Natural killer cell treated with Interleukin-12 subunit alpha and Interleukin-12 subunit beta and Interleukin-15 and Interleukin-18, amount 100 ng/mL, for 72 hours (primary cell): ENCODE data around the gene GAS2. TPM values are rescaled to one million over a fixed set of nuclear protein-coding genes. Genes with fewer than 3 reads are reported as not detected.

ENCODE experiments used
- ATAC-seq, 2 donors: fragments of 150-1000 bp; cut with Tn5 transposase in 1 of 2; sonication (Bioruptor Pico), chemical (Tn5 transposase) in 1 of 2; 2 replicates each; pipeline ENCODE4 v1.10.0; 2021
- DNase-seq: peaks from one replicate; pipeline ENCODE4 v3.0.0; 2022; ENCODE audit warnings: low spot score
- H3K27ac Mint-ChIP-seq, 2 donors: 1 replicate in 1 of 2; 2 replicates in 1 of 2; pipeline ENCODE4 v1.8.0; 2022; ENCODE audit warnings: mixed read lengths in 2 of 2, mild to moderate bottlenecking in 1 of 2, moderate library complexity in 1 of 2
- H3K27me3 Mint-ChIP-seq, 2 donors: 1 replicate in 1 of 2; 2 replicates in 1 of 2; pipeline ENCODE4 v1.8.0; 2022; ENCODE audit warnings: mixed read lengths in 2 of 2
- H3K36me3 Mint-ChIP-seq: one replicate; pipeline ENCODE4 v1.8.0; 2022; ENCODE audit warnings: mixed read lengths
- H3K4me1 Mint-ChIP-seq, 2 donors: 1 replicate in 1 of 2; 2 replicates in 1 of 2; pipeline ENCODE4 v1.8.0; 2022; ENCODE audit warnings: low read depth in 2 of 2, mixed read lengths in 2 of 2, mild to moderate bottlenecking in 1 of 2
- H3K4me3 Mint-ChIP-seq: one replicate; pipeline ENCODE4 v1.8.0; 2022; ENCODE audit warnings: mixed read lengths
- H3K9me3 Mint-ChIP-seq: 2 replicates; pipeline ENCODE4 v1.8.0; 2022; ENCODE audit warnings: mixed read lengths
- total RNA-seq, 2 donors: library from RNA; stranded (reverse); gene quantifications; one replicate each; pipeline ENCODE4 v1.2.3, GENCODE V29; 2022

GAS2 gene
- total RNA-seq, 2 donors from 2014 or later, result 0.76 to 2.4 TPM

DNA sequence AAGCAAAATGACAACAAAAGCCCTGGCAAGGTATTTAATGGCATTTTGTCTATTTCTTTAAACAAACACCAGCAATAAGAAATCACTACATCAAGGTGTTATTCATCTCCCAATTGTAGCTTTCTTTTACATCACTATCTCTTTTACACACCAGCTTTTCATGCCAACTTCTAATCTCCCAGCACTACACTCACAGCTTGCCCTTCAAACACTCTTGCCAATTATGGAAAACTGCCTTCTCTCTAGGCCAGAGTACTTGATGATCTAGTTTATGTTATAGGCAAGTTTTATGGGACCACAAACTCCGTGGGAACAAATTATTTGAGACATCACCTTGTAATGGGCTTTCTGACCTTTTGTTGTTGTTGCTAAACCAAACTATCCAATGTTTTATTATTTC lies 101.9 kb downstream of the GAS2 start:
- ATAC-seq (no peak), DNase-seq (no peak)
- Mint-ChIP-seq H3K9me3 (no peaks in the 10 kb centered on the region), H3K36me3 (no peaks in the 10 kb centered on the region), H3K4me3 (no peak overlapping the region), H3K27ac (no peak overlapping the region), H3K27me3 (peaks cover 0 to 8% of the 10 kb centered on the region in 2 donors), H3K4me1 (no peaks in the 10 kb centered on the region)

GRCh38 chr11:22769081-22769480 lies 102.7 kb downstream of the GAS2 start:
- no peaks in the 10 kb centered on the region for H3K9me3 Mint-ChIP-seq
- peaks cover 0 to 13% of the 10 kb centered on the region in 2 donors for H3K27me3 Mint-ChIP-seq
- ATAC-seq (no peak), DNase-seq (no peak)
- no peak overlapping the region for H3K4me3 Mint-ChIP-seq
- no peaks in the 10 kb centered on the region for H3K36me3 Mint-ChIP-seq
- H3K4me1 Mint-ChIP-seq, result no peaks in the 10 kb centered on the region
- H3K27ac Mint-ChIP-seq, result no peak overlapping the region

GRCh38 chr11:22774716-22775115 lies 108.3 kb downstream of the GAS2 start:
- no peaks in the 10 kb centered on the region for H3K36me3 Mint-ChIP-seq
- no peak overlapping the region for H3K4me3 Mint-ChIP-seq
- H3K27ac Mint-ChIP-seq, result no peak overlapping the region
- H3K4me1 Mint-ChIP-seq, result no peaks in the 10 kb centered on the region
- DNase-seq (no peak), ATAC-seq (no peak)
- peaks cover 12 to 35% of the 10 kb centered on the region in 2 donors for H3K27me3 Mint-ChIP-seq
- no peaks in the 10 kb centered on the region for H3K9me3 Mint-ChIP-seq

DNA sequence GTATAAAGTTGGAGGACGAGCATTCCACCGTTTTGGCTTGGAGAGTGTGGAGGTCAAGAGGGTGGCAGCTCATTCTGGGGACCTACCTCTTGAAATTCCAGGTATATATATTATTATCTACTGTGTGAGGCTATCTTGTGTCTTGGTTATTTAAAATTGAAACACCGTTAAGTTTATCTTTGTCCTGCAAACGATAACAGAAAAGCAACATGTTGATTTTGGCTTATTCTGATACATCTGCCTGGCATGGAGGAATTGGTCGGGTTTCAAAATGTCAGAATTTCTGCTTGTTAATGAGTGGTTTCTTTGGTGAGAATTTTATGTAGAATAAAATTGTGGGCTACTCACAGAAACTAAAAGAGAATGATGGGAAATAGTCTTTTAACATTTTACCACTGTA lies 108.8 kb downstream of the GAS2 start:
- no peak overlapping the region for H3K27ac Mint-ChIP-seq
- ATAC-seq, result no peak
- no peak overlapping the region for H3K4me3 Mint-ChIP-seq
- no peaks in the 10 kb centered on the region for H3K36me3 Mint-ChIP-seq
- no peaks in the 10 kb centered on the region for H3K9me3 Mint-ChIP-seq
- no peaks in the 10 kb centered on the region for H3K4me1 Mint-ChIP-seq
- DNase-seq, result no peak
- peaks cover 12 to 35% of the 10 kb centered on the region in 2 donors for H3K27me3 Mint-ChIP-seq

DNA sequence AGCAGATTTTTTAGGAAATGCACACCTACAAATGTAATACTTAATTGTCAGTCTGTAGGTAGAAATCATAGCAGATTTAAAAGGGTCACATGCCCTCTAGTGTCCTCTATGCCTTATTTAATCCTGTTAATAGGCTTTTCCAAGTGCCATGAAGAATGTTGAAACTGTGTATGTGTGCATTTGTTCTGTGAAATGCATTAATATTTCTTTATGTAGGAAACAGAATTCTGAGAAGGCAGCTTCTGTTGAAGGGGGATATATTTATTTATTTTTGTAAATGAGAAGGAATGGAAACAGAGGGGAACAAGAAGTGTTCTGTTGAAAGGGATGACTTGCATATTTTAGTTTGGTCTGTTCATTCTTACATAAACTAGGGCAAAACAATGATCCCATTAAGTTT lies 112.2 kb downstream of the GAS2 start:
- no peak overlapping the region for H3K4me3 Mint-ChIP-seq
- H3K27me3 Mint-ChIP-seq, result peaks cover 12 to 24% of the 10 kb centered on the region in 2 donors
- peaks cover 4 to 7% of the 10 kb centered on the region in 2 donors for H3K4me1 Mint-ChIP-seq
- no peak for ATAC-seq
- H3K27ac Mint-ChIP-seq, result no peak overlapping the region
- no peaks in the 10 kb centered on the region for H3K9me3 Mint-ChIP-seq
- no peaks in the 10 kb centered on the region for H3K36me3 Mint-ChIP-seq
- DNase-seq, result no peak

DNA sequence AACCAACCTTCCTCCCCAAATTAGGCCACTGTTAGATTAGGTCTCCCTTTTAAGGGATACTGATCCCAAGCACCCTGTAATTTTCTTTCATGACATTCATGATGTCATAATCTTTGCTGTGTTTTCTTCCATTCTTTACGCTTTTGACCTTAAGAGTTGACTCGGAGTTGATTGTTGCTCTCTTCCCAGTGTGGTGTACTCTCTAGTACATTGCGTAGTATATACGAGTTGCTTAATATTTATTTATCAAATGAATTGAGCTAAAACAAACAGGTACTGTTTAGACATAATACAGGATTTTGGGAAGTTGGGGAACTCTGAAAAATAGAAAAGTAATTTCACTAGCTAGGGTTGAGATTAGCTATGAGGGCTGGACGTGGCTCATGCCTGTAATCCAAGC lies 113.4 kb downstream of the GAS2 start:
- Mint-ChIP-seq H3K4me3 (no peak overlapping the region), H3K36me3 (no peaks in the 10 kb centered on the region), H3K4me1 (peaks cover 4 to 7% of the 10 kb centered on the region in 2 donors), H3K27me3 (peaks cover 11 to 16% of the 10 kb centered on the region in 2 donors), H3K9me3 (no peaks in the 10 kb centered on the region), H3K27ac (no peak overlapping the region)
- ATAC-seq, result no peak
- no peak for DNase-seq

- Mint-ChIP-seq H3K27me3 (peaks cover 10 to 14% of the 10 kb centered on the region in 2 donors), H3K27ac (peak overlapping the region in 1 of 2 donors; percentile 65), H3K9me3 (no peaks in the 10 kb centered on the region), H3K4me3 (no peak overlapping the region), H3K36me3 (no peaks in the 10 kb centered on the region), H3K4me1 (peaks cover 4 to 7% of the 10 kb centered on the region in 2 donors)
- peak in 1 of 2 donors; percentile 75 for ATAC-seq
- no peak for DNase-seq
These were observed 114.7 kb downstream of the GAS2 start for GRCh38 chr11:22780952-22781593.

GRCh38 chr11:22785251-22785650 lies 118.8 kb downstream of the GAS2 start:
- peaks cover 4 to 7% of the 10 kb centered on the region in 2 donors for H3K4me1 Mint-ChIP-seq
- DNase-seq (no peak), ATAC-seq (no peak)
- no peaks in the 10 kb centered on the region for H3K36me3 Mint-ChIP-seq
- peaks cover 0 to 2% of the 10 kb centered on the region in 2 donors for H3K27me3 Mint-ChIP-seq
- no peak overlapping the region for H3K4me3 Mint-ChIP-seq
- H3K27ac Mint-ChIP-seq, result no peak overlapping the region
- H3K9me3 Mint-ChIP-seq, result no peaks in the 10 kb centered on the region

GRCh38 chr11:22786475-22786874 lies 120.1 kb downstream of the GAS2 start:
- Mint-ChIP-seq H3K27me3 (peaks cover 5 to 6% of the 10 kb centered on the region in 2 donors), H3K36me3 (no peaks in the 10 kb centered on the region), H3K4me3 (no peak overlapping the region), H3K9me3 (no peaks in the 10 kb centered on the region), H3K4me1 (no peaks in the 10 kb centered on the region), H3K27ac (no peak overlapping the region)
- DNase-seq, result no peak
- ATAC-seq, result no peak

DNA sequence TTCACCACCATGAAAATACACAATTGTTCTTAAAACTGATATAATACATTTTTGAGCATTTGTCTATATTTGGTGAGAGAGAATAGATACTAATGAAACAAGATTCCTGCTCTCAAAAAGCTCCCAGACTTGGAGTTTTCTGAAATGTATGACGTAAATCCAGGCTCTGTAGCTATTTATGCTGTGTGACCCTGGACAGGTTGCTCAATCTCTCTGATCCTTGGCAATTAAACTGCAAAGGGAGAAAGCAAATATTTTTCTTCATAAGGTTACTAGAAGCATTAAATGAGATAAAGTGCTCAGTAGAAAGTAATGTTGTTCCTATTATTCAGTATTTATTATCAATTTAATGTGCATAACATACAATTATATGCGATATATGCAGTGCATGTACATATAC lies 120.6 kb downstream of the GAS2 start:
- Mint-ChIP-seq H3K4me3 (no peak overlapping the region), H3K27ac (no peak overlapping the region), H3K4me1 (no peaks in the 10 kb centered on the region), H3K27me3 (peaks cover 5 to 6% of the 10 kb centered on the region in 2 donors), H3K36me3 (no peaks in the 10 kb centered on the region), H3K9me3 (no peaks in the 10 kb centered on the region)
- ATAC-seq (no peak), DNase-seq (no peak)

DNA sequence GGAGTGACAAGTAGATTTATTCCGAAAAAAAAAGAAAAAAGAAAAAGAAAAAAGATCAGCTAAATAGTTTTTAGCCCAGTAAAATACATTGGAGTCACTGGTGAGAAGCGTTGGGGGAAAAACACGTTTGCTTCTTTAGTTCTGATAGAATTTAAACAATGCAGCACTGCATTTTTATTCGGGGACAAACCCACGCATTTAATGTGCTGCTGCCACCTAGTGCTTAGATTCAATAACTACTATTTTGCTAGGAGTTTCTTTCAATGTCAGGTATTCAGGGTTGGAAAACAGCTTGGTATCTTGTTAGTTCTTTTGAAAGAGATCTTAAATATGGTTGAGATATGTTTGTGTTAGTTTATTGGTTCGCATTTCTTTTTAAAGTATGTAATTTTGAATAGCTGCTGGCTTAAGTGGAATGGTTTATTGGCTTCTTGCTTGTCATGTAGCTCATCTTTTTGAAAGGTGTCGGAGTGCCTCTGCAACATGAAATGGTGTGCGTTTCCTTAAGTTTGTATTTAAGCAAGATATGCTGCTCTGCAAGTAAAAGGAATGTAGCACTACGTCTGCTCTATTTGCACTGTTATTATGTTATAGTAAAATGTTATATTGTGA lies 121.2 kb downstream of the GAS2 start:
- Mint-ChIP-seq H3K4me1 (no peaks in the 10 kb centered on the region), H3K27ac (no peak overlapping the region), H3K36me3 (no peaks in the 10 kb centered on the region), H3K9me3 (no peaks in the 10 kb centered on the region), H3K4me3 (no peak overlapping the region), H3K27me3 (peaks cover 6% of the 10 kb centered on the region in 2 donors)
- DNase-seq (peak; percentile 61), ATAC-seq (no peak)

- ATAC-seq, result no peak
- H3K4me1 Mint-ChIP-seq, result no peaks in the 10 kb centered on the region
- DNase-seq, result no peak
- H3K9me3 Mint-ChIP-seq, result no peaks in the 10 kb centered on the region
- peaks cover 6 to 17% of the 10 kb centered on the region in 2 donors for H3K27me3 Mint-ChIP-seq
- no peaks in the 10 kb centered on the region for H3K36me3 Mint-ChIP-seq
- H3K27ac Mint-ChIP-seq, result no peak overlapping the region
- H3K4me3 Mint-ChIP-seq, result no peak overlapping the region
These were observed 126.1 kb downstream of the GAS2 start for GRCh38 chr11:22792497-22792896.

GRCh38 chr11:22795914-22796313 lies 129.5 kb downstream of the GAS2 start:
- H3K27me3 Mint-ChIP-seq, result peaks cover 17 to 19% of the 10 kb centered on the region in 2 donors
- DNase-seq (no peak), ATAC-seq (no peak)
- H3K36me3 Mint-ChIP-seq, result no peaks in the 10 kb centered on the region
- H3K4me3 Mint-ChIP-seq, result no peak overlapping the region
- H3K27ac Mint-ChIP-seq, result no peak overlapping the region
- H3K4me1 Mint-ChIP-seq, result no peaks in the 10 kb centered on the region
- H3K9me3 Mint-ChIP-seq, result no peaks in the 10 kb centered on the region

GRCh38 chr11:22797047-22797446 lies 130.6 kb downstream of the GAS2 start:
- Mint-ChIP-seq H3K9me3 (no peaks in the 10 kb centered on the region), H3K27ac (no peak overlapping the region), H3K4me1 (no peaks in the 10 kb centered on the region), H3K36me3 (no peaks in the 10 kb centered on the region), H3K4me3 (no peak overlapping the region), H3K27me3 (peaks cover 15 to 17% of the 10 kb centered on the region in 2 donors)
- ATAC-seq (no peak), DNase-seq (no peak)
